ENCODE measurements around the gene DDAH1. TPM values are rescaled to one million over a fixed set of nuclear protein-coding genes. Genes with fewer than 3 reads are reported as not detected.

Gene DDAH1
- total RNA-seq, 1 donor from 2014 or later: 10.3 TPM

DNA sequence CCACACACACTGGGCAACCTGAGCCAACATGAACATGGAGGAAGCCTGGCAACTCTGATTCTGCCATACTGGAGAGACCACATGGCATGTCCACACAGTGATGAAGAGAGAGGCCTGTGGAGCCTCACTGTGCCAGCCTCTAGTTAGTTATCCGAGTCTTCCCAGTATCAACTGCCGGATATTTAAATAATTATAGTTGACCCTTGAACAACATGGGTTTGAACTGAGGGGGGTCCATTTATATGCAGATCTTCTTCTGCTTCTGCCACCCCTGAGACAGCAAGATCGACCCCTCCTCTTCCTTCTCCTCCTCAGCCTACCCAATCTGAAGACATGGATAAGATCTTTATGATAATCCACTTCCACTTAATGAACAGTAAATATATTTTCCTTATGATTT lies 27.8 kb downstream of the DDAH1 start:
- Histone ChIP-seq H3K4me3 (no peak overlapping the region), H3K36me3 (no peaks in the 10 kb centered on the region), H3K27me3 (no peaks in the 10 kb centered on the region), H3K9me3 (no peaks in the 10 kb centered on the region), H3K4me1 (no peaks in the 10 kb centered on the region), H3K27ac (no peak overlapping the region)
- intact Hi-C loops (cut with DNase I): no loop called here
- DNase-seq (ENCODE audit: extremely low spot score in 2 of 2): no peak
- TF ChIP-seq POLR2AphosphoS5 (IDR thresholded peaks at IDR 0.05; ENCODE audit: insufficient read depth in 1 of 2, low read depth in 1 of 2) (no peak), POLR2A (IDR thresholded peaks at IDR 0.05) (no peak)
- TF ChIP-seq, protein P1, sequence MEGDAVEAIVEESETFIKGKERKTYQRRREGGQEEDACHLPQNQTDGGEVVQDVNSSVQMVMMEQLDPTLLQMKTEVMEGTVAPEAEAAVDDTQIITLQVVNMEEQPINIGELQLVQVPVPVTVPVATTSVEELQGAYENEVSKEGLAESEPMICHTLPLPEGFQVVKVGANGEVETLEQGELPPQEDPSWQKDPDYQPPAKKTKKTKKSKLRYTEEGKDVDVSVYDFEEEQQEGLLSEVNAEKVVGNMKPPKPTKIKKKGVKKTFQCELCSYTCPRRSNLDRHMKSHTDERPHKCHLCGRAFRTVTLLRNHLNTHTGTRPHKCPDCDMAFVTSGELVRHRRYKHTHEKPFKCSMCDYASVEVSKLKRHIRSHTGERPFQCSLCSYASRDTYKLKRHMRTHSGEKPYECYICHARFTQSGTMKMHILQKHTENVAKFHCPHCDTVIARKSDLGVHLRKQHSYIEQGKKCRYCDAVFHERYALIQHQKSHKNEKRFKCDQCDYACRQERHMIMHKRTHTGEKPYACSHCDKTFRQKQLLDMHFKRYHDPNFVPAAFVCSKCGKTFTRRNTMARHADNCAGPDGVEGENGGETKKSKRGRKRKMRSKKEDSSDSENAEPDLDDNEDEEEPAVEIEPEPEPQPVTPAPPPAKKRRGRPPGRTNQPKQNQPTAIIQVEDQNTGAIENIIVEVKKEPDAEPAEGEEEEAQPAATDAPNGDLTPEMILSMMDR (IDR thresholded peaks at IDR 0.05): no peak

DNA sequence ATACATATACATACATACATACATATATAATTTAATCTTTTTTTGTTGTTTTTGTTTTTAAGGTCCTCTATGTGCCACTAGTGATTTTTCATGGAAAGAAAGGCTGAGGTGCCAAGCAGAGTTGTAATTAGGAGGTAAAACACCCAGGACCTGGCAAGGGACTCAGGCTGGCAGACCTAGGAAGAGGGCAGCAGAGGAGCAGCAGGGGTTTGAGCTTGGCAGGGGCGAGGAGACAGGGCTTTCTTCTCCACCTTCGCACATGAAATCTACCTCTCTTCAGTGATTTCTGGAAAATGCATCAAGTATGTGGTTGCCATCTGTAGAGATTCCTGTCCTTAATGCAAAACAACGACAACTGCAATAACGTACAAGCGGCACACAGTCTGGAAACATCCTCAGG lies 31.9 kb downstream of the DDAH1 start:
- Histone ChIP-seq H3K27me3 (no peaks in the 10 kb centered on the region), H3K4me1 (no peaks in the 10 kb centered on the region), H3K36me3 (no peaks in the 10 kb centered on the region), H3K4me3 (no peak overlapping the region), H3K27ac (no peak overlapping the region), H3K9me3 (no peaks in the 10 kb centered on the region)
- TF ChIP-seq POLR2AphosphoS5 (IDR thresholded peaks at IDR 0.05; ENCODE audit: insufficient read depth in 1 of 2, low read depth in 1 of 2) (no peak), POLR2A (IDR thresholded peaks at IDR 0.05) (no peak)
- intact Hi-C loops (cut with DNase I): no loop called here
- DNase-seq (ENCODE audit: extremely low spot score in 2 of 2): no peak

DNA sequence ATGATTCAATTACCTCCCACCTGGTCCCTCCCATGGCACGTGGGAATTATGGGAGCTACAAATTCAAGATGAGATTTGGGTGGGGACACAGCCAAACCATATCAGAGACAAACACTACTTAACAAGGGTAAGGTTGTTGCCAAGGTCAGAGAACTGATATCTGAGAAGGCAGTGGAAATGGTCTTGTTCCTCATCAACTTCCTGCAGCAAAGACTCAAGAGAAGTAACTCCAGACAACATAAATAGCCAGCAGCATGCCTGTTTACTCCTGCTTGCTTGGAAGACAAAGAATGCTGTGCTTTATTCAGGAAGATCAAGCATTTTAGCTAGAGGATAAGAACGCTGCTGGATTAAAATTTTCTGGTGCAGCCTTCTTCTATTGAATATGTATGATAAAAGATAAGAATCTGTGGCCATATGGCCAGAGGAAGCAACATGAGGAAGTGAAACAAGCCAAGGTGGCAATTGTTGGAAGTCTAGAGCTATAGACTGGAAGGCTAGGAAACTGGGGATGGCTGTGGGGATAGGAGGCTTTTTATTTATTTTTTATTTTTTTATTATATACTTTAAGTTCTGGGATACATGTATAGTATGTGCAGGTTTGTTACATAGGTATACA lies 36.4 kb downstream of the DDAH1 start:
- H3K9me3 ChIP-seq: no peaks in the 10 kb centered on the region
- DNase-seq (ENCODE audit: extremely low spot score in 2 of 2): no peak

DNA sequence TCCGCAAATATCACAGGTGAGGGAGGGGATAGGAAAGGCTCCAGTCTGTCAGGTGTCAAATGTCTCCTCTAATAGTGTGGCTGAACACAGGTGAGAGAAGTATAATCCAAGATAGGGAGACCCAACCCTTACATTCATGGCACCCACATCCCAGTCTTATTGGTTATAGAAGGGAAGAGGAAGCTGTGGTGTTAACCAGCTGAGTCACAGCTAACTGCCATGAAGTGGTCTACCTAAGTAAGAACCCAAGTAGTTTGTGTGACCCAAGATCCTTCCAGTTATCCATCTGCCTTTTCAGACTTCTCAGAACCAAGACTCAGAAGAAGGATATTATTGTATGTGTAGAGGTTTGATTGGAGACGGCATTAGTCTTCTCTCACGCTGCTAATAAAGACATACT lies 37.1 kb downstream of the DDAH1 start:
- intact Hi-C loops (cut with DNase I): no loop called here

More for the DNA sequence above, 36.4 kb downstream of the DDAH1 start:
- H3K27me3 ChIP-seq: no peaks in the 10 kb centered on the region
- H3K36me3 ChIP-seq: no peaks in the 10 kb centered on the region
- TF ChIP-seq POLR2A (IDR thresholded peaks at IDR 0.05) (no peak), POLR2AphosphoS5 (IDR thresholded peaks at IDR 0.05; ENCODE audit: insufficient read depth in 1 of 2, low read depth in 1 of 2) (no peak)
- TF ChIP-seq, protein P1 (IDR thresholded peaks at IDR 0.05): no peak
- no peaks in the 10 kb centered on the region for H3K4me1 ChIP-seq
- no peak overlapping the region for H3K4me3 ChIP-seq
- no peak overlapping the region for H3K27ac ChIP-seq
- intact Hi-C loops (cut with DNase I): no loop called here

DNA sequence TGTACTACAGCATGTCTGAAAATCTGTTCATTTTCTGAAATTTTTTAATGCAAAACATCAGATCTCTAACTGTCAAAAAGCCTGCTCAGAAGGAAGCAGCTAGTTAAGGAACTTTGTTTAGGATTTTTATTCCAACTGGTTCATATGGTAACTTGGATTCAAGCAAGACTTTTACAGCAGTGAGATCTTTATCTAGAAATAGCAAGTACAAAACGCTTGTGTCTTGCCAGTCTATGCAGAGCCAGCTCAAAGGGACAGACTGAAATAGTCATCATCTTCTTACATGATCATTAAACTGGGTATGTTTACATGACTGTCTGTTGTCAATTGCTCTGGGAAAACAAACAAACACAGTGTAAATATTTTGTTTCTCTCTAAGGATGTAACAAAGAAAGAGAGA lies 37.6 kb downstream of the DDAH1 start:
- Histone ChIP-seq H3K36me3 (no peaks in the 10 kb centered on the region), H3K27me3 (no peaks in the 10 kb centered on the region), H3K4me1 (no peaks in the 10 kb centered on the region), H3K27ac (no peak overlapping the region), H3K9me3 (no peaks in the 10 kb centered on the region), H3K4me3 (no peak overlapping the region)
- no peak for DNase-seq (ENCODE audit: extremely low spot score in 2 of 2)
- intact Hi-C loops (cut with DNase I): no loop called here
- TF ChIP-seq POLR2A (IDR thresholded peaks at IDR 0.05): no peak
- TF ChIP-seq POLR2AphosphoS5 (IDR thresholded peaks at IDR 0.05; ENCODE audit: insufficient read depth in 1 of 2, low read depth in 1 of 2): no peak
- TF ChIP-seq, protein P1 (IDR thresholded peaks at IDR 0.05): no peak

More for the DNA sequence above, 37.1 kb downstream of the DDAH1 start:
- no peak for DNase-seq (ENCODE audit: extremely low spot score in 2 of 2)
- Histone ChIP-seq H3K4me3 (no peak overlapping the region), H3K27me3 (no peaks in the 10 kb centered on the region), H3K9me3 (no peaks in the 10 kb centered on the region), H3K27ac (no peak overlapping the region), H3K4me1 (no peaks in the 10 kb centered on the region), H3K36me3 (no peaks in the 10 kb centered on the region)
- TF ChIP-seq, protein P1 (IDR thresholded peaks at IDR 0.05): no peak
- no peak for TF ChIP-seq POLR2AphosphoS5 (IDR thresholded peaks at IDR 0.05; ENCODE audit: insufficient read depth in 1 of 2, low read depth in 1 of 2)
- no peak for TF ChIP-seq POLR2A (IDR thresholded peaks at IDR 0.05)

Data from vagina (tissue), 2 donors.